GM18508 (cell line): ENCODE data around the gene BMPR1A.

Source experiments
- ATAC-seq: cut with Tn5 transposase; IDR thresholded peaks from one replicate; pipeline ENCODE4 v1.9.1; 2021; ENCODE audit warnings: moderate number of reproducible peaks; ENCODE audit not compliant: insufficient read depth, unreplicated experiment

Gene BMPR1A

GRCh38 chr10:86758189-86759072 is 2.0 kb downstream of the BMPR1A start:
- no peak for ATAC-seq

GRCh38 chr10:86759073-86759672 is 2.8 kb downstream of the BMPR1A start:
- ATAC-seq, result no peak

GRCh38 chr10:86763404-86763803 is 7.0 kb downstream of the BMPR1A start:
- no peak for ATAC-seq

DNA sequence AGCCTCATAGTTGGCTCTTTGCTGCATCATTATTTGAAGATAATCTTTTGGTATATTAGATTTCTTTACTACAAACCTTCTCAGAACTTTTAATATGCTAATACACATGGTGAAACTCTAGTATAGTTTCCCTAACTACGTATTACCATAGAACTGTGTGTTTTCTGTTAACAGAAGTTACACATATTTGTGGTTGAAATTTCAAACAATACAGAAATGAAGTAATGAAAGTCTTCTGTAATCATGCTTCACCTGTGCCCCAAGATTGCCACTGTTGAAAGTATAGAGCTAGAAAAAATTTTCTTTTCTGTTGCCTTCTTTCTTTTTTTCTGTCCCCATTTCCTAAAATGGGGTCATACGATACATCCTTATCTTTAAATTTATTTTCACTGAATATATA is 9.1 kb downstream of the BMPR1A start:
- ATAC-seq, result no peak

DNA sequence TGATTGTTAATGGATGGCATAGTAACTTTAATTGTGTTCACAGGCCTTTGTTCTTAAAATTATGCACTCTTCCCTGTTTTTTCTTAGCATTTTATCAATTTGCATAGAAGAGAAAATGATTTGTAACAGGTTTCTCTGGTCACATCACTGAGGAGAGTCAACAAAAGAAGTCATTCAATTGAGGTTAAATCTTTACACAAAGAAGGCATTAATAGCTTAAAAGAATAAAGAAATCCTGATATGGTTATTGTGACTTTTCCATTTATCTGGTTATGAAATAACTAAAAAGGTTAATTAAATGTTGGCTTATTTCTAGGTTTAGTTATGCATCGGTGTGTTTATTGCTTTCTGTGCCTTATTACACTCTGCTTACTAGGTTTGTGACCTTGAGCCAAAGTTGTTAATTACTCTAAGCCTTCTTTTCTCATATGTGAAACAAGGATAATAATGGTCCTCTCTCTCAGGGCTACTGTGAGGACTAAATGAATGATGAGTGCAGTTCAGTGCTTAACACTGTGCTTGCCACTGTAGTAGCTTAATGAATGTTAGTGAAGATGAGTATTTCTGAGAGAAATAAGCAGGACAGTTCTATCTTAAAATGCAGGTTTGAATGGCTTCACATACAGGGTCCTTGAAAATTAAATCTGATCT is 12.1 kb downstream of the BMPR1A start:
- no peak for ATAC-seq

DNA sequence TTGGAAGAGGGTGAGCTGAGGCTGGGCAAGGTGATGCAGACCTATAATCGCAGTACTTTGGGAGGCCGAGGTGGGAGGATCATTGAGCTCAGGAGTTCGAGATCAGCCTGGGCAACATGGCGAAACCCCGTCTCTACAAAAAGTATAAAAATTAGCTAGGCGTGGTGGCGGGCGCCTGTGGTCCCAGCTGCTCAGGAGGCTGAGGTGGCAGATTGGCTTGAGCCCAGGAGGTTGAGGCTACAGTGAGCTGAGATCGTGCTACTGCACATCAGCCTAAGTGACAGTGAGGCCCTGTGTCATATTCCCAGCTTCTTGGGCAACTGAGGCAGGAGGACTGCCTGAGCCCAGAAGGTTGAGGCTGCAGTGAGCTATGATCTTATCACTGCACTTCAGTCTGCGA is 13.6 kb downstream of the BMPR1A start:
- ATAC-seq, result no peak

- ATAC-seq, result no peak
Observed at GRCh38 chr10:86770412-86770960, 14.1 kb downstream of the BMPR1A start.

DNA sequence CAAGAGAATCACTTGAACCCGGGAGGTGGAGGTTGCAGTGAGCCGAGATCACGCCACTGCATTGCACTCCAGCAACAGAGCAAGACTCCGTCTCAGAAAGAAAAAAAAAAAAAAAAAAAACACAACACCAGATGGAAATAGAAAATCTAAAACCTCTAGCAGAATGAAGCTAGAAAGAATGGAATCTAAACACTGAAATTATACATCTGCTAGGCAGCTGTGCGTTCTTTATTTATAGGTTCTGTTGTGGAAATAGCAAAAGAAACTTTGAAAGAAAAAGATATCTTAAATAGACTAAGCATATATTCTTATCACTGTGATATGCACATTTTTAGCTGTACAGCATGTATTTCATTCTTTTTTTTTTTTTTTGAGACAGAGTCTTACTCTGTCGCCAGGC is 17.1 kb downstream of the BMPR1A start:
- no peak for ATAC-seq

- ATAC-seq, result no peak
Observed at GRCh38 chr10:86775056-86775869, 18.8 kb downstream of the BMPR1A start.

DNA sequence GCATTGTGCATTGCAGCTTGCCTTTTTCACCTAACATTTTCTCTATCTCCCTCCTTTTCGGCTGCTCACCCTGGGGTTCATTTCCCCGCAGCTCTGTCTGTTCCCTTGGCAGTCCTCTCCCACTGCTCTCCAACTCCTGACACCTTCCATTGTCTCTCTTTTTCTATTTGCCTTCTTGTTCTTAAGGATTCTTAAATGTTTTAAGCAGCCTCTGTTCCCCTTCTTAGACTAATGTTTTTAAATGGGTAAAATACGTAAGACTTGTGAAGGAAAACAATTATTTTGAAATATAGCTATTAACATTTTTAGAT is 19.4 kb downstream of the BMPR1A start:
- ATAC-seq, result no peak

DNA sequence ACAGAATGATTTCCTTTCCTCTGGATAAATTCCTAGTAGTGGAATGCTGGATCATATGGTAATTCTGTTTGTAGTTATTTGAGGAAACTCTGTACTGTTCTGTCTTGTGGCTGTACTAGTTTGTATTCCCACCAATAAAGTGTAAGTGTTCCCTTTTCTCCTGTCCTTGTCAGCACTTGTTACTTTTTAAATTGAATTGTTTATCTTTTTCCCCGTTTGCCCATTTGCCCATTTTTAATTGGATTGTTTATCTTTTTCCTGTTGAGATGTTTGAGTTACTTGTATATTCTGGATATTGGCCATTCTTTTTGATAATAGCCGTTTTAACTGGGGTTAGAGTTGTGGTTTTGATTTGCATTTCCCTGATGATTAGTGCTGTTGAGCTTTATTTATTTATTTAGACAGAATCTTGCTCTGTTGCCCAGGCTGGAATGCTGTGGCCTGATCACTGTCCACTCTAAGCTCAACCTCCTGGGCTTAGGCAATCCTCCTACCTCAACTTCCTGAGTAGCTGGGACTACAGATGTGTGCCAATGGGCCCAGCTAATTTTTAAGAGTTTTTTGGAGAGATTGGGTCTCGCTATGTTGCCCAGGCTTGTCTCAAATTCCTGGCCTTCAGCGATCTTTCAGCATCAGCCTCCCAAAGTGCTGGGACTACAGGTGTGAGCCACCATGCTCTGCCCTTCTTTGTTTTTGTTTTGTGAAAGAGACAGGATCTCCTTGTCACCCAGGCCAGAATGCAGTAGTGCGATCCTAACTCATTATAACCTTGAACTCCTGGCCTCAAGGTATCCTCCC is 23.0 kb downstream of the BMPR1A start:
- ATAC-seq, result no peak

DNA sequence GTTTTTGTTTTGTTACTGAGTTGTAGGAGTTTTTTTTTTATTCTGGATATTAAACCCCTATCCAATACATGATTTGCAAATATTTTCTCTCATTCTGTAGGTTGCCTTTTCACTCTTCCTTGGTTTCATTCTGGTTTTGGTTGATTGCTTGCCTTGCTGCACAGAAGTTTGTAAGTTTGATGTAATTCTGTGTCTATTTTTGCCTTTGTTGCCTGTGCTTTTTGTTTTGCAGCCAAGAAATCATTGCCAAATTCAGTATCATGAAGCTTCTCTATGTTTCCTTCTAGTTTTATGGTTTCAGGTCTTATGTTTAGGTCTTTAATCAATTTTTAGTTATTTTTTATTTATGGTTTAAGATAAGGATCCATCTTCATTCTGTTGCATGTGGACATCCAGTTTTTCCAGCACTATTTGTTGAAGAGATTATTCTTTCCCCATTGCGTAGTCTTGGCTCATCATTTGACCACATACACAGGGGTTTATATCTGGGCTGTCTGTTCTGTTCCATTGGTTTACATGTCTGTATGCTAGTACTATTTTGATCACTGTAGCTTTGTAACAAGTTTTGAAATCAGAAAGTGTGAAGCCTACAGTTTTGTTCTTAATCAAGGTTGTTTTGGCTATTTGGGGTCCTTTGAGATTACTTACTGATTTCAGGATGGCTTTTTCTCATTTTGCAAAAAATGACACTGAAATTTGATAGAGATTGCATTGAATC is 26.4 kb downstream of the BMPR1A start:
- ATAC-seq, result no peak

DNA sequence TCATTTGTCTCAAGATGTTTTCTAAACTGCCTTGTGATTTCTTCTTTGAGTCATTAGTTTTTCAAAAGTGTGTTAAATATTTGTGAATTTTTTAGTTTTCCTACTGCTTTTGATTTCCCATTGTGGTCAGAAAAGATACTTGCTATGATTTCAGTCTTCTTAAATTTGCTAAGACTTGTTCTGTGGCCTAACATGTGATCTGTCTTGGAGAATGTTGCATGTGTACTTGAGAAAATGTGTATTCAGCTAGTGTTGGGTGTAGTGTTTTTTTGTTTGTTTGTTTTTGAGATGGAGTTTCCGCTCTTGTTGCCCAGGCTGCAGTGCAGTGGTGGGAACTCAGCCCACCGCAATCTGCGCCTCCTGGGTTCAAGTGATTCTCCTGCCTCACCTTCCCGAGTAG is 28.6 kb downstream of the BMPR1A start:
- no peak for ATAC-seq

DNA sequence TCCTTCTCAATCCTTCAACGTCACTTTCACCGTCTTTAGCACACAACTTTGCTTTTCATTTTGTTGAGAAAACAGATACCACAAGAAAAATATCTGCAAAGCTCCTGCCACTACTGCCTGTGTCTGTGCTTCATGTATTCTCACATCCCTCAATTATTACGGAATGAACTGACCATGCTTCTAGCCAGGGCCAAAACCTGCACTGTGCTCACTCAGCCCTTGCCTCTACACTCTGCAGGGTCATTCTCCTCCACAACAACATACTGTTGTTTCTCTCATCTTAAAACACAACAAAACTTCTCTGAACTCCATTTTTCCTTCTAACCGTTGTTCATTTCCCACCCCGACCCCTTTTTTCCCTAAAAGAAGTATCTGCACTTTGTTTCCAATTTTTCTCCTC is 29.5 kb downstream of the BMPR1A start:
- no peak for ATAC-seq

DNA sequence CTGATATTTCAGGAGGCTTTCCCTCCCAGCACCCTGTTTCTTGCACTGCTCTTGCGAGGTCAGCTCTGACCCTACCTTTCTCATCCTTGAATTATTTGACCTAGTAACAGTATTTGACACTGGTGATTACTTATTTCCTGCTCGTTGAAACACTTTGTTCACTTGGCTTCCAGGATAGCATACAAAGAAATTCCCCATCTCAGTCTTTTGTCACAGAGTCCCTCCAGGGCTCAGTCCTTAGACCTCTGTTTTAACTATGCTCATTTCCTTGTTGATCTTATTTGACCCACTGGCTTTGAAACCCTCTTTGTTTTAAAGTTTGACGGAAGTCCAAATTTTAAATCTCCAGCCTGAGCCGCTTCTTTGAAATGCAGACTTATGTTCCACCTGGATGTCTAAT is 29.9 kb downstream of the BMPR1A start:
- no peak for ATAC-seq

DNA sequence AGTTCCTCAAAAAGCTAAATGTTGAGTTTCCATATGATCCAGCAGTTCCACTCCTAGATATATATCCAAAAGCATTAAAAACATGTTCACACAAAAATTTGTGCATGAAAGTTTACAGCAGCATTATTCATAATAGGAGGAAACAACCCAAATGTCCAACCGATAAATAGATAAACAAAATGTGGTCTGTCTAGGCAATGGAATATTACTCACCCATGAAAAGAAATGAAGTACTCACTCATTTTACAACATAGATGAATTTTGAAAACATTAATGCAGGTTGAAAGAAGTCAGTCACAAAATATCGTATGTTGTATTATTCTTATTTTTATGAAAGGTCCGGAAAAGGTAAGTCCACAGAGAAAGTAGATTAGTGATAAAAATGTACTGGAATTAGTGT is 34.0 kb downstream of the BMPR1A start:
- no peak for ATAC-seq

GRCh38 chr10:86792461-86793167 is 36.2 kb downstream of the BMPR1A start:
- ATAC-seq, result no peak

DNA sequence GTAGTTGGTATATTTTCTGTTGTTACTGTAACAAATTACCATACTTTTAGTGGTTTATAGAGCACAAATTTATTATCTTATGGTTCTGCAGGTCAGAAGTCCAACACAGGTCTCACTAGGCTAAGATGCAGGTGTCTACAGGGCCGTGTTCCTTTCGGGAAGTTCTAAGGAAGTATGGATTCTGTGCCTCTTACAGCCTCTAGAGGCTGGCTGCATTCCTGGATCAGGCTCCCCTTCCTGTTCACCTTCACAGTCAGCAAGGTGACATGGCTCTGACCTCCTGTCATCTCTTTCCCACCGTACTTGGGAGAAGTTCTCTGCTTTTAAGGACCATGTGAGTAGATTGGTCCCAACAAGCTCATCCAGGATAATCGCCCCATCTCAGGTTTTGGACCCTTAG is 37.3 kb downstream of the BMPR1A start:
- ATAC-seq, result no peak

DNA sequence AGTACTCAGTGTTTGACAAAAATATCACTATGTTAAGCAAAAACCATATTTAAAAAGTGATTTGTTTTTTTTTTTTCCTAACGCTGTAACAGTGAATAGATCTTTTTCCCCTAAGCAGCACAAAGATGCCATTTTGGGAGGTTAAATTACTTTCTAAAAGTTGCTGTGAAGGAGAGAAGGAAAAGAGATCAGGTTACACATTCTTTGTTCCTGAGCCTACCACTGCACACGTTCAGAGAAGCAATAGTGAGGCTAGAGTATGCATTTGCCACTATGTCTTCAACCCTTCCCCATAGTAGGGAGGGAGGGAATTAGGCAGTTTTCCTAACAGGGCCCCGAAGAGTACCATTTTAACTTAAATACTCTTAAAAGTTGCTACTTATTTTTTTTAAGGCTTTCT is 38.9 kb downstream of the BMPR1A start:
- ATAC-seq, result no peak
